Fibroblast of lung (primary cell): ENCODE measurements around the gene FBXO46. TPM values are rescaled to one million over a fixed set of nuclear protein-coding genes. Genes with fewer than 3 reads are reported as not detected.
"Not testable (repeated sequence)": the region's sequence is repeated elsewhere in the genome, so short reads cannot be mapped to it uniquely, and the experiment has no call there.

Experiments used
- DNase-seq, 2 donors: peaks; one replicate each; pipeline versions ENCODE4 v3.0.0 to v3.0.0-alpha.2; 2010; ENCODE audit warnings: low read depth in 2 of 2
- H2AFZ ChIP-seq: 2 replicates; pipeline ENCODE4 v1.5.1; 2012; ENCODE audit warnings: low read length, control low read depth, inconsistent platforms
- H3K27ac ChIP-seq: 2 replicates; pipeline ENCODE4 v1.5.1; 2011; ENCODE audit warnings: low read length, control low read depth; ENCODE audit not compliant: insufficient read depth
- H3K27me3 ChIP-seq: 2 replicates; pipeline ENCODE4 v1.5.1; 2011; ENCODE audit warnings: mild to moderate bottlenecking, low read length; ENCODE audit not compliant: control insufficient read depth, insufficient read depth
- H3K36me3 ChIP-seq: 2 replicates; pipeline ENCODE4 v1.5.1; 2011; ENCODE audit warnings: low read length; ENCODE audit not compliant: control insufficient read depth, insufficient read depth
- H3K4me1 ChIP-seq: 2 replicates; pipeline ENCODE4 v1.5.1; 2011; ENCODE audit warnings: low read length; ENCODE audit not compliant: control insufficient read depth, insufficient read depth; ENCODE audit errors: extremely low read depth
- H3K4me2 ChIP-seq: 2 replicates; pipeline ENCODE4 v1.5.1; 2011; ENCODE audit warnings: low read length, control low read depth; ENCODE audit not compliant: insufficient read depth; ENCODE audit errors: extremely low read depth
- H3K4me3 ChIP-seq, 4 experiments: fragments of 200-600 bp in 1 of 4; sonication (generic) in 1 of 4; replicated peaks in 1 of 4; 2 replicates each; pipeline ENCODE4 v1.5.1; 2011 to 2016; ENCODE audit warnings: low read length in 4 of 4, low read depth in 3 of 4, mild to moderate bottlenecking in 3 of 4, control low read depth in 2 of 4, inconsistent platforms in 1 of 4, mixed read lengths in 1 of 4; ENCODE audit not compliant: insufficient read depth in 1 of 4; ENCODE audit errors: control extremely low read depth in 1 of 4
- H3K79me2 ChIP-seq: 2 replicates; pipeline ENCODE4 v1.5.1; 2012; ENCODE audit warnings: mild to moderate bottlenecking, low read length, inconsistent platforms; ENCODE audit not compliant: control insufficient read depth, insufficient read depth
- H3K9ac ChIP-seq: 2 replicates; pipeline ENCODE4 v1.5.1; 2011; ENCODE audit warnings: mild to moderate bottlenecking, low read length, control low read depth; ENCODE audit not compliant: insufficient read depth
- H3K9me3 ChIP-seq: 2 replicates; pipeline ENCODE4 v1.5.1; 2012; ENCODE audit warnings: low read depth, low read length; ENCODE audit not compliant: control insufficient read depth, insufficient read depth
- H4K20me1 ChIP-seq: 2 replicates; pipeline ENCODE4 v1.5.1; 2011; ENCODE audit warnings: low read length; ENCODE audit not compliant: control insufficient read depth, insufficient read depth; ENCODE audit errors: extremely low read depth
- EZH2 ChIP-seq: IDR thresholded peaks from 2 replicates; pipeline ENCODE4 v1.5.1; 2012; ENCODE audit warnings: low read length, control low read depth, mild to moderate bottlenecking; ENCODE audit errors: missing control alignments
- polyA plus RNA-seq, 2 donors: library from polyadenylated mRNA; depleted of rRNA in 1 of 2; stranded (reverse) in 1 of 2; unstranded in 1 of 2; fragments of >200 nt; gene quantifications; 2 replicates each; pipeline ENCODE4 v1.2.1, GENCODE V29; 2011 to 2012; ENCODE audit warnings: missing spikeins in 1 of 2
- total RNA-seq: library from RNA; depleted of rRNA; stranded (reverse); fragments of >200 nt; gene quantifications from 2 replicates; pipeline ENCODE4 v1.2.1, GENCODE V29; 2014
- TF ChIP-seq, protein P1 (sequence below), 2 donors: IDR thresholded peaks in 1 of 2; conservative IDR thresholded peaks in 1 of 2; 1 replicate in 1 of 2; 2 replicates in 1 of 2; pipeline ENCODE4 v1.5.1; 2011 to 2012; ENCODE audit warnings: low read length in 2 of 2, control low read depth in 1 of 2, inconsistent platforms in 1 of 2, low read depth in 1 of 2, mild to moderate bottlenecking in 1 of 2

FBXO46 gene
- total and polyA plus RNA-seq, 2 donors (not counting 1 experiment from before 2014, with no cell fraction given), result 2.0 to 3.3 TPM

- Histone ChIP-seq H3K4me3 (no peak overlapping the region), H3K79me2 (no peaks in the 10 kb centered on the region), H4K20me1 (no peaks in the 10 kb centered on the region), H3K4me2 (no peak overlapping the region), H2AFZ (no peak overlapping the region), H3K9me3 (no peaks in the 10 kb centered on the region), H3K36me3 (no peaks in the 10 kb centered on the region), H3K27me3 (no peaks in the 10 kb centered on the region), H3K4me1 (no peaks in the 10 kb centered on the region), H3K27ac (no peak overlapping the region), H3K9ac (no peak overlapping the region)
- DNase-seq, result no peak
- TF ChIP-seq, protein P1, sequence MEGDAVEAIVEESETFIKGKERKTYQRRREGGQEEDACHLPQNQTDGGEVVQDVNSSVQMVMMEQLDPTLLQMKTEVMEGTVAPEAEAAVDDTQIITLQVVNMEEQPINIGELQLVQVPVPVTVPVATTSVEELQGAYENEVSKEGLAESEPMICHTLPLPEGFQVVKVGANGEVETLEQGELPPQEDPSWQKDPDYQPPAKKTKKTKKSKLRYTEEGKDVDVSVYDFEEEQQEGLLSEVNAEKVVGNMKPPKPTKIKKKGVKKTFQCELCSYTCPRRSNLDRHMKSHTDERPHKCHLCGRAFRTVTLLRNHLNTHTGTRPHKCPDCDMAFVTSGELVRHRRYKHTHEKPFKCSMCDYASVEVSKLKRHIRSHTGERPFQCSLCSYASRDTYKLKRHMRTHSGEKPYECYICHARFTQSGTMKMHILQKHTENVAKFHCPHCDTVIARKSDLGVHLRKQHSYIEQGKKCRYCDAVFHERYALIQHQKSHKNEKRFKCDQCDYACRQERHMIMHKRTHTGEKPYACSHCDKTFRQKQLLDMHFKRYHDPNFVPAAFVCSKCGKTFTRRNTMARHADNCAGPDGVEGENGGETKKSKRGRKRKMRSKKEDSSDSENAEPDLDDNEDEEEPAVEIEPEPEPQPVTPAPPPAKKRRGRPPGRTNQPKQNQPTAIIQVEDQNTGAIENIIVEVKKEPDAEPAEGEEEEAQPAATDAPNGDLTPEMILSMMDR (conservative IDR thresholded peaks at IDR 0.05 in 1 of 2, IDR thresholded peaks at IDR 0.05 in 1 of 2; ENCODE audit: low read depth in 1 of 2, low read length in 2 of 2), result no peak
- no peak for TF ChIP-seq EZH2
These were observed 22.9 kb upstream of the FBXO46 start for GRCh38 chr19:45753548-45753947.

GRCh38 chr19:45752639-45753038 lies 21.9 kb upstream of the FBXO46 start:
- Histone ChIP-seq H3K27me3 (no peaks in the 10 kb centered on the region), H3K4me3 (no peak overlapping the region), H3K4me2 (no peak overlapping the region), H3K9me3 (no peaks in the 10 kb centered on the region), H3K4me1 (no peaks in the 10 kb centered on the region), H3K27ac (no peak overlapping the region), H4K20me1 (no peaks in the 10 kb centered on the region), H2AFZ (no peak overlapping the region), H3K36me3 (no peaks in the 10 kb centered on the region), H3K79me2 (no peaks in the 10 kb centered on the region), H3K9ac (no peak overlapping the region)
- no peak for TF ChIP-seq EZH2
- TF ChIP-seq, protein P1 (conservative IDR thresholded peaks at IDR 0.05 in 1 of 2, IDR thresholded peaks at IDR 0.05 in 1 of 2; ENCODE audit: low read depth in 1 of 2, low read length in 2 of 2), result no peak
- no peak for DNase-seq

GRCh38 chr19:45751483-45751882 lies 20.8 kb upstream of the FBXO46 start:
- DNase-seq, H3K9me3 ChIP-seq, H3K4me1 ChIP-seq, H3K4me3 ChIP-seq, H2AFZ ChIP-seq, H3K9ac ChIP-seq, H4K20me1 ChIP-seq, H3K36me3 ChIP-seq, H3K27me3 ChIP-seq, H3K4me2 ChIP-seq, H3K79me2 ChIP-seq, H3K27ac ChIP-seq: not testable (repeated sequence)

GRCh38 chr19:45747513-45747912 lies 16.8 kb upstream of the FBXO46 start:
- H3K9me3 ChIP-seq, result no peaks in the 10 kb centered on the region
- H3K4me1 ChIP-seq, result no peaks in the 10 kb centered on the region
- H3K79me2 ChIP-seq, result no peaks in the 10 kb centered on the region
- H3K27me3 ChIP-seq, result peaks cover 15% of the 10 kb centered on the region
- DNase-seq, result no peak
- no peak for TF ChIP-seq EZH2
- TF ChIP-seq, protein P1 (conservative IDR thresholded peaks at IDR 0.05 in 1 of 2, IDR thresholded peaks at IDR 0.05 in 1 of 2; ENCODE audit: low read depth in 1 of 2, low read length in 2 of 2), result no peak
- H3K9ac ChIP-seq, result no peak overlapping the region
- H3K36me3 ChIP-seq, result no peaks in the 10 kb centered on the region
- H3K4me3 ChIP-seq, result no peak overlapping the region
- H3K4me2 ChIP-seq, result no peak overlapping the region
- no peak overlapping the region for H2AFZ ChIP-seq
- no peaks in the 10 kb centered on the region for H4K20me1 ChIP-seq
- H3K27ac ChIP-seq, result no peak overlapping the region
